GM18499 (cell line): Measurements from ENCODE around the gene MRI1.
"Not testable (repeated sequence)": the region's sequence is repeated elsewhere in the genome, so short reads cannot be mapped to it uniquely, and the experiment has no call there.

Experiments
- ATAC-seq: cut with Tn5 transposase; IDR thresholded peaks from one replicate; pipeline ENCODE4 v1.9.1; 2021; ENCODE audit warnings: moderate number of reproducible peaks; ENCODE audit not compliant: insufficient read depth, unreplicated experiment

Gene MRI1

DNA sequence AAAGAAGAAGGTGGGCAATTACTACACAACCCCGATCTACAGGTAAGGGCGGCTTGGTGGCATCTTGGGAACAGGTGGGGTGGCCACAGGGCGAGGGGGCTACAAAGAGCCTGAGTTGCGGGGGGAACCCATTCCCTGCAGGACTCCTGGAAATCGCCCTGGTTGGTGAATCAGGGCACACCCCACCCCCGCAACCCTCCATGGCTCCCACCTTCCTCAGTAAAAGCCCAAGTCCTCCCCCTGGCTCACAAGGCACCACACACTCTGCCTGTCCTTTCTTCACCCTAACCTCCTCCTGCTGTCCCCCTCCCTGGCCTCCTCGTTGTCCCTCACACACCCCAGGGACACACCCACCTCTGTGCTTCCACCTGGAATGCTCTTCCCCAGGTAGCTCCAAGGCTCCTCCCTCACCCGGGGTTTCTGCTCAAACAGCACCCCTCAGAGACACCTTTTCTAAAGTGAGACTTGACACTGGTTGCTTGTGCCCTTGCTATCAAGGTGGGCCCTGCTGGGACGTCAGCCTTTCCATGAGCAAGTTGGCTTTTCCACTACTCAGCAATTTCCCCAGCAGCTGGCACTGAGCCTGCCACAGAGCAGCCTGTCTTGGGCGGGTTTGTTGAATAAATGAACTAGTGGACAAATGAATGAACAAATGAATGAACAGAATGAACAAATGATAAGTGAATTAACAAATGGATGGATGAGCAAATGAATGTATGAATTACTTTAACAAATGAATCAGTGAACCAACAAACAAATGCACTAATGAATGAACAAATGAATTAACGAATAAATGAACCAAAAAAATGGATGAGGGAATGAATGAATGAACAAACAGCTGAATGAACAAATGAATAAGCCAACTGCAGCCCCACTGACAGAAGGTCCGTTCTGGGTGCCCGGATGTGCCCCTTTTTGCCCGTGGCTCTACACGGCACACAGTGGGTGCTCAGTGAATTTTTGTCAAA is 6.2 kb upstream of the MRI1 start:
- ATAC-seq, result no peak

GRCh38 chr19:13758795-13759194 is 5.5 kb upstream of the MRI1 start:
- no peak for ATAC-seq

- no peak for ATAC-seq
Measured at GRCh38 chr19:13761423-13761822, 2.9 kb upstream of the MRI1 start.

DNA sequence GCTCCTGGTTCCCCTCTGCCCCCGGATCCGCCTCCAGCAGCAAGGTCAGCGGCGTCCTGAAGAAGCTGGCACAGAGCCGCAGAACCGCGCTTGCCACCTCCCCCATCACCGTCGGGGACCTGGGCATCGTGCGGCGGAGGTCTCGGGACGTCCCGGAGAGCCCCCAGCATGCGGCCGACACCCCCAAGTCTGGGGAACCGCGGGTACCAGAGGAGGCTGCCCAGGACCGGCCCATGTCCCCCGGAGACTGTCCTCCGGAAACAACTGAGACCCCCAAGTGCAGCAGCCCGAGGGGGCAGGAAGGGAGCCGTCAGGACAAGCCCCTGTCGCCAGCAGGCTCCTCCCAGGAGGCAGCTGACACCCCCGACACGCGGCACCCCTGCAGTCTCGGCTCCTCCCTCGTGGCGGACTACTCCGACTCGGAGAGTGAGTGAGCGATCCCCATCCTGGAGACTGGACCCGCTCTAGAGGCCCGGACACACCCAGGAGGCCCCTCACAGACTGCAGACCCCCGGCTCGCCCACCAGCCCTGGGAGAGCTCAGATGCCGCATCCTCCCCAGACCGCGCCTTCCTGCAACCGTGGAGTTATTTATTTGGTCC is 1.6 kb upstream of the MRI1 start:
- no peak for ATAC-seq

GRCh38 chr19:13763265-13763664 is 1.1 kb upstream of the MRI1 start:
- no peak for ATAC-seq

- no peak for ATAC-seq
Measured at GRCh38 chr19:13764821-13765394, 586 bp downstream of the MRI1 start.

GRCh38 chr19:13765395-13766094 is 1.2 kb downstream of the MRI1 start:
- ATAC-seq, result no peak

GRCh38 chr19:13766095-13766481 is 1.8 kb downstream of the MRI1 start:
- ATAC-seq, result no peak

GRCh38 chr19:13768510-13768909 is 4.2 kb downstream of the MRI1 start:
- ATAC-seq, result no peak

GRCh38 chr19:13770013-13770635 is 5.8 kb downstream of the MRI1 start:
- no peak for ATAC-seq

DNA sequence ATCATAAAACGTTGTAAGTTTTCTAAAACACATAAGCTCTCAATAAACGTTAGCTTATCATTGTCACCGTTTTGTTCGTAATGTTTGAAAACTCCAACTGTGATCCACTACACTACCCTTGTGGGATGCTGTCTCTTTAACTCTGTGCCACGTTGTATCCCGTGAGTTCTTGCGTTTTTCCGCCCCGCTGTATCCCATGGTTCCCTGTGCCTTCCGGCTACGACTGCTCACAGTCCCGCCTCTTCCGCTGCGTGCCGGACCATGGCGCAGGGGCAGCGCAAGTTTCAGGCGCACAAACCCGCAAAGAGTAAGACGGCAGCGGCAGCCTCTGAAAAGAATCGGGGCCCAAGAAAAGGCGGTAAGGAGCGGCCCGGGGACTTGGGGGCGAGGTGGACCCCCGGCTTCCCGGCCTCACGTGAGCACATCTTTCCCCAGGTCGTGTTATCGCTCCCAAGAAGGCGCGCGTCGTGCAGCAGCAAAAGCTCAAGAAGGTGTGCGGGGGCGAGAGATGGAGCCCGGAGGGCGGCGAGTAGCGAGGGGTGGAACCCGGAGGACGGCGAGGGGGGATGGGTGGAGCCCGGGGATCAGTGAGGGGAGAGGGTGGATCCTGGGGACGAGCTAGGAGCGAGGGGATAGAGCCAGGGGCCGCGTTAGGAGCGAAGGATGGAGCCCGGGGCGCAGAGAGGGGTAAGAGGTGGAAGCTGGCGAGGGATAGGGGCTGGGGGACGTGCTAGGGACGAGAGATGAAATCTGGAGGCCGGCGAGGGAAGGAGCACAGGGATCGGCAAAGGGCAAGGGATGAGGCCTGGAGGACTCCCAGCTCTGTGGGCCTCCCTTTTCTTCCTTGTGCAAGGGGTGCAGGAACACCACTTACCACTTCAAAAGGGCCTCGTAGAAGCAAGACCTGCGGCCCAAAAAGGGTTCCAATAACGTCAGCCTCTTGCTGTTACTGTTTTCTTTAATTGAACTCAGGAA is 10.2 kb downstream of the MRI1 start, which contains the start of gene C19orf53:
Gene C19orf53, plus strand, starts transcription at position 240 of the 975 bp plus-strand sequence. Its CDS starts 22 bp downstream, at position 262.
- ATAC-seq, result peak; percentile 75

DNA sequence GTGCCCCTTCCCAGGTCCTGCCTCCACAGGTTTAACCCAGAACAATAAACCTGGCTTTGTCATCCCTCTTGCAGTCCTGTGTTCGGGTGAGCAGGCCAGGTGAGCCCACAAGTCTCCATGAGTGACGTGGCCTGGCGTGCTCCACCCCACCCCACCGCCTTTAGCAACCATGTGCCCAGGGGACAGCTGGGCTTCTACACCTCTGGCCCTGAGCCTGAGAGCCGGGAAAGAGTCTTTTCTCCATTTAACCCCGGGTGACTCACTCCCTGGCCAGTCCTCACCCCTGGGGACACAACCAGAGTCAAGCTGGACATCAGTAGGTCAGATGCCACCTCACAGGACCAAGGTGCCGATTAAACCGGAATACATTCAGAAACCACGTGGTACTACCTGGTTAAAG is 14.1 kb downstream of the MRI1 start:
- ATAC-seq, result no peak

DNA sequence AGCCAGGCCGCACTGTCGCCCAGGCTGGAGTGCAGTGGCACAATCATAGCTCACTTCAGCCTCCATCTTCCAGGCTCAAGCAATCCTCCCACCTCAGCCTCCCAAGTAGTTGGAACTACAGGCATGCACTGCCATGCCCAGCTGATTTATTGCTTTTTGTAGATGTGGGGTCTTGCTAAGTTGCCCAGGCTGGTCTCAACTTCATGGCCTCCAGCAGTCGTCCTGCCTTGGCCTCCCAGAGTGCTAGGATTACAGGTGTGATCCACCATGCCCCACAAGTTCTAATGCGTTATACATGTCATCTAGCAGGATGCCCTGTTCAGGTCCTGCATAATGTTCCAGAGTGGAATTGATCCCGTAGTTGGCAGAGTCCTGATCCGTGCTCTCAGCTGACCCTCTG is 14.5 kb downstream of the MRI1 start:
- ATAC-seq, result no peak

GRCh38 chr19:13779794-13780193 is 15.5 kb downstream of the MRI1 start:
- ATAC-seq, result not testable (repeated sequence)

GRCh38 chr19:13781547-13781946 is 17.2 kb downstream of the MRI1 start:
- ATAC-seq, result no peak

GRCh38 chr19:13782537-13782936 is 18.2 kb downstream of the MRI1 start:
- no peak for ATAC-seq

GRCh38 chr19:13783565-13784500 is 19.5 kb downstream of the MRI1 start:
- no peak for ATAC-seq
